K562 (cell line): ENCODE results near the gene HOXA1. TPM values are rescaled to one million over a fixed set of nuclear protein-coding genes. Genes with fewer than 3 reads are reported as not detected.

ENCODE experiments used
- KDM5B ChIP-seq: fragments of 200-600 bp; sonication (generic); IDR thresholded peaks from 2 replicates; pipeline ENCODE4 v1.6.1; 2012; ENCODE audit warnings: low read depth, mild to moderate bottlenecking, moderate library complexity, low read length, control low read depth, inconsistent platforms; ENCODE audit not compliant: insufficient replicate concordance
- LEF1 ChIP-seq: fragments of 450-650 bp; IDR thresholded peaks from 2 replicates; pipeline ENCODE4 v1.6.1; 2016; ENCODE audit warnings: mild to moderate bottlenecking
- MYBL2 ChIP-seq, 2 experiments: fragments of 450-650 bp in 1 of 2; sonication (generic) in 1 of 2; formaldehyde crosslinking in 1 of 2; IDR thresholded peaks; 2 replicates each; pipeline versions ENCODE4 v1.6.1 to v1.8.1; 2017 to 2022; ENCODE audit warnings: borderline replicate concordance in 1 of 2, inconsistent platforms in 1 of 2, low read depth in 1 of 2, mild to moderate bottlenecking in 1 of 2, missing genetic modification reagents in 1 of 2, moderate library complexity in 1 of 2
- NONO ChIP-seq, 2 experiments: fragments of 200-400 bp in 1 of 2; fragments of 450-650 bp in 1 of 2; formaldehyde crosslinking in 1 of 2; IDR thresholded peaks; 2 replicates each; pipeline ENCODE4 v1.6.1; 2017; ENCODE audit warnings: low read depth in 2 of 2, mild to moderate bottlenecking in 2 of 2, moderate library complexity in 2 of 2, low read length in 1 of 2
- SRF ChIP-seq, 2 experiments: fragments of 250-450, 450-650 bp in 1 of 2; sonication (Bioruptor Pico) in 1 of 2; sonication (generic) in 1 of 2; formaldehyde crosslinking; IDR thresholded peaks; 2 replicates each; pipeline versions ENCODE4 v1.5.0 to v1.5.1; 2020 to 2022; ENCODE audit warnings: mild to moderate bottlenecking in 1 of 2, missing genetic modification reagents in 1 of 2
- THAP12 ChIP-seq: fragments of 250-450 bp; sonication (Bioruptor Pico); IDR thresholded peaks from 2 replicates; pipeline ENCODE4 v1.9.0; 2021; ENCODE audit warnings: mild to moderate bottlenecking, inconsistent platforms
- THRB ChIP-seq: fragments of 450-650 bp; formaldehyde crosslinking; conservative IDR thresholded peaks from 2 replicates; pipeline ENCODE4 v1.4.0; 2022; ENCODE audit warnings: mild to moderate bottlenecking, missing genetic modification characterization
- ZNF133 ChIP-seq: fragments of 250-450 bp; sonication (Bioruptor Pico); IDR thresholded peaks from 2 replicates; pipeline ENCODE4 v1.4.0; 2020; ENCODE audit warnings: mild to moderate bottlenecking
- ZNF134 ChIP-seq: fragments of 250-450 bp; sonication (Bioruptor Pico); conservative IDR thresholded peaks from 2 replicates; pipeline ENCODE4 v1.4.0; 2020
- ZNF174 ChIP-seq: fragments of 250-450 bp; sonication (Bioruptor Pico); IDR thresholded peaks from 2 replicates; pipeline ENCODE4 v1.4.0; 2020; ENCODE audit warnings: mild to moderate bottlenecking
- ZNF280B ChIP-seq: fragments of 250-450 bp; sonication (Bioruptor Pico); IDR thresholded peaks from 2 replicates; pipeline ENCODE4 v1.5.1; 2021; ENCODE audit warnings: mild to moderate bottlenecking
- ZNF354B ChIP-seq: fragments of 250-450 bp; sonication (Bioruptor Pico); IDR thresholded peaks from 2 replicates; pipeline ENCODE4 v1.4.0; 2020
- polyA plus RNA-seq, 8 experiments: library from polyadenylated mRNA; depleted of rRNA in 4 of 8; stranded (reverse) in 5 of 8; unstranded in 3 of 8; fragments of >200 nt; fragmentation: Nextera tagmentation in 2 of 8; fragmentation: Illumina TruSeq in 1 of 8; extraction: Ambion mirVana in 2 of 8; extraction: Trizol in 1 of 8; gene quantifications; 2 replicates each; pipeline versions ENCODE4 v1.2.1 to v1.2.3, GENCODE V29; 2011 to 2014; ENCODE audit warnings: inconsistent platforms in 1 of 8, missing spikeins in 1 of 8
- total RNA-seq, 7 experiments: library from RNA; depleted of rRNA in 6 of 7; stranded (reverse); fragments of >200 nt in 6 of 7; fragmentation: Illumina TruSeq in 2 of 7; extraction: Trizol in 2 of 7; gene quantifications; 2 replicates each; pipeline versions ENCODE4 v1.2.1 to v1.2.3, GENCODE V29; 2011 to 2021; ENCODE audit warnings: low replicate concordance in 1 of 7

The HOXA1 gene
- total and polyA plus RNA-seq, 9 of the 15 experiments (the other 6 are each of a cell fraction or from before 2014, with no cell fraction given) = 0.03 to 0.63 (median 0.09) TPM; not detected in 4

GRCh38 chr7:27104341-27105058 is 8.7 kb upstream of the HOXA1 start (continued):
- no peak for TF ChIP-seq ZNF280B
- TF ChIP-seq KDM5B = no peak
- no peak for TF ChIP-seq ZNF134
- TF ChIP-seq ZNF354B = no peak
- TF ChIP-seq NONO (IDR thresholded peaks at IDR 0.05; ENCODE audit: low read depth in 2 of 2, low read length in 1 of 2) = no peak
- TF ChIP-seq LEF1 = no peak
- no peak for TF ChIP-seq THRB
- no peak for TF ChIP-seq ZNF133
- no peak for TF ChIP-seq THAP12 (CRISPR knock-in tag)
- no peak for TF ChIP-seq SRF (CRISPR knock-in tag; IDR thresholded peaks at IDR 0.05)
- TF ChIP-seq ZNF174 = no peak
- no peak for TF ChIP-seq MYBL2 (IDR thresholded peaks at IDR 0.05; ENCODE audit: low read depth)
- TF ChIP-seq MYBL2 (CRISPR knock-in tag; IDR thresholded peaks at IDR 0.05; ENCODE audit: borderline replicate concordance) = no peak
